Stimulated activated CD4-positive, alpha-beta T cell treated with anti-CD3 and anti-CD28 coated beads, Interleukin-4, amount 100 ng/mL, for 48 hours (primary cell): ENCODE data around the gene FUT3.

Experiments used
- DNase-seq, 2 donors: peaks; one replicate each; pipeline ENCODE4 v3.0.0-alpha.2; 2020; ENCODE audit warnings: low read depth in 2 of 2

Gene FUT3

DNA sequence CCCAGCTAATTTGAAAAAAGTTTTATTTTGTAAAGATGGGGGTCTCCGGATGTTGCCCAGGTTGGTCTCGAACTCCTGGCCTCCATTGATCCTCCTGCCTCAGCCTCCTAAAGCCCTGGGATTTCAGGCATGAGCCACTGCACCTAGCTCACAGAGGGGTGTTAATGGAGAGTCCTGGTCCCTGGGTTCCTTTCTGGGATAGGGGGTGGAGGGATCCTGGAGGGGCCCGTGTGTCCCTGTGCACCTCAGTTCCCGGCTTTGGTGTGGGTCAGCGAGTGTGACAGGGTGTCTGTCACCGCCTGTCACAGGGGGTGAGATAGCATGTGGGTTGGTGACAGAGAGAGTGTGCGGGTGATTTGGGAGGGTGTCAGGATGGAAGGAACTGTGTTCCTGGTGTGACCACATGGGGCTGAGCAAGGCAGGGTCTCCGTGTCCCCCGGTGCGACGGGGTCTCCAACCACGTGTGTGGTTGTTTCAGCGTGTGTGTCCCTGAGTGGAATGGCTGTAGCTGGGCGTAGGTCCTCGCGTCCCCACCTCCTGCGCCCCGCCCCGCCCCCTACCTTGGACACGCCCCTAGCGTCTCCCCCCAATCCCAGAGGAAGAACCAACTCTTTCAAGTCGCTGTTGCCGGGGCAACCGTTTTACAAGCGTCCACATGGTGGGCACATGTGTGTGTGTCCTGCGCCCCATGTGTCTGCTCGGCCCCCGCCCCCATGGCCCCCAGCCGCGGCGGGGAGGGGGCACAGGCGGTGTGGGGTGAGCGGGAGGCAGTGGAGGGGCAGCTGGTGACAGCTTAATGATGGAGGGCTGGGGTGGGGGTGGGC is 49.2 kb downstream of the FUT3 start:
- DNase-seq, result no peak

DNA sequence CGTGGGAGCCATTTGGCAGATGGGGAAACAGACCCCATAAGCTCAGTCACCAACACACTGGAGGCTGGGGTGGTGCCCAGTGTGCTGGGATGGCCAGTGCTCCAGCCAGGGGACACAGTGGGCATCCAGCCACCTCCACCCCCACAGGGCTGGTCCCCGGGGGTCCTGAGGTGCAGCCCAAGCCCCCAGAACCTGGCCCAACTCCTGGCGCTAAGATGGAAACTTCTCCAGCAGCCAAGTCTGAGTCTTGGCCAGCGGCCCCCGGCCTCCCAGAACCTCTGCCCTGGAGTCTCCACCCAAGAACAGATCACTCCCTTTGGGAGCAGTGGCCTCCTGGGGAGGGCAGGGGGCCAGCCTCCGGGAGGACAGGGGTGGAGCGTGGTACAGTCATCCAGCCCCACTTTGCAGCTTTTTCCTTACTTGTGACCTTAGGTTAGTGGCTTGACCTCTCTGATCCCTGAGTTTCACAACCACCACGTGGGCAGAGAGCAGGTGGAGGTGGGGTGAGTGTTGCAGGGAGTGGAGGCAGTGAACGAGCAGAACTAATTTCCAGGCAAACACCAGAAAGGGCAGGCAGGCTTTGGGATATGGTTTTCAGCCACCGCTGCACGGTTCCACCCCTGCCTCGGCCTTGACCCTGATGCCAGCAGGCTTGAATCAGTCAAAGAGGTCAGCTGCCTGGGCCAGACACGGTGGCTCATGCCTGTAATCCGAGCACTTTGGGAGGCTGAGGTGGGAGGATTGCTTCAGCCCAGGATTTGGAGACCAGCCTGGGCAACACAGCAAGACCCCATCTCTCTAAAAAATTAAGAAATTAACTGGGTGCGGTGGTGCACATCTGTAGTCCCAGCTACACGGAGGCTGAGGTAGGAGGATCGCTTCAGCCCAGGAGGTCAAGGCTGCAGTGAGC is 50.6 kb downstream of the FUT3 start:
- no peak for DNase-seq

DNA sequence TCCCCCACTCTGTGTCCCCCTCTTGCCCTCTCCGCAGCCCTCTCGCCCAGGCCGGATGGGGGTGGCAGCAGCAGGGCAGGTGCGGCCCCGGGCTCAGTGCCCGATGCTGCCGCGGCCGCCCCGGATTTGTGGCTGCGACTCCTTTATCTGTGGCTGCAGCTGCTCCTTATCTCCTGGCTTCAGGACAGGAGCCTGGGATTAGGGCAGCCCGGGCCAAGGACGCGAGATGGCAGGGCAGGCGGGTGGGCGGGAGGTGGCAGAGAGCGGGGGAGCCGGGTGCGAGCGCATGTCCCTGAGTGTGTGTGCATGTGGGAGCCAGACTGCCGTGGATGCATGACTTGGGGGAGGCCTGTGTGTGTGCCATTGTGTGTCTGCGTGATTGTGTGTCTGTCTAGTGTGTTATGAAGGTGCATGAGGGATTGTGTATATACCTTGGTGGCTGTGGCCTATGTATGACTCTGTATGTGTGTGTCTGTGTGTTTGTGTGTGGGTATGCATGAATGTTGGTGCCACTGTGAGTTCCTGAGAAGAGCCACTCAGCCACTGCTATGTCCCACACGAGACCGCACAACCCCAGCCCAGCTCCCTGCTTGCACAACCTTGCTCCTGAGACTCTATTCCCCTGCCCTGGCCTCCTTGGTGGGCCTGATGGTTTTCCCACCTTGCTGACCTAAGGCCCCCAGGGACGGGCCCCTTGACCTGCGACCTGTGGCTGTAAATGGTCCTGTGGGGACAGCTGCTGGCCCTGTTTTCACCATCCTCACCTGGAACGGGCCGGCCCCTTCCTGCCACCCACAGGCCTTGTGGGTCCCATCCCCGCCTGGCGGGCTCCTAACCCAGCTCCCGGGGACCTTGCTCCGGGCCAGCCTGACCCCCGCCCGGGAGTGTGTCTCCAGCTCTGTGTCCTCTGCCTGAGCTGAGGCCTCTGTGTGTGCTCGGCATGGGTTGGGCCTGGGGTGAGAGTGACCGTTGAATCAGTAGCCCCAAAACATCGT is 51.7 kb downstream of the FUT3 start:
- no peak for DNase-seq

DNA sequence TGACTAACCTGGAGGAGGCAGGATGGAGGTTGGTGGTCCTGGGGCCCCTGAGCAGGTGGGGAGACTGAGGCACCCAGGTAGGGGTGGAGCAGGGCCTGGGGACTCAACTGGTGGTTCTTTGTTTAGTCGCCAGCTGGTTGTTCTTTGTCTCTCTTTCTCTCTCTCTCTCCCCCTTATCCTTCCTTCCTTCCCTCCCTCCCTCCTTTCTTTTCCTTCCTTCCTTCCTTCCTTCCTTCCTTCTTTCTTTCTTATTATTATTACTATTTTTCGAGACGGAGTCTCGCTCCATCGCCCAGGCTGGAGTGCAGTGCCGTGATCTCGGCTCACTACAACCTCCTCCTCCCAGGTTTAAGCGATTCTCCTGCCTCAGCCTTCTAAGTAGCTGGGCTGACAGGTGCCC is 53.0 kb downstream of the FUT3 start:
- DNase-seq, result no peak

DNA sequence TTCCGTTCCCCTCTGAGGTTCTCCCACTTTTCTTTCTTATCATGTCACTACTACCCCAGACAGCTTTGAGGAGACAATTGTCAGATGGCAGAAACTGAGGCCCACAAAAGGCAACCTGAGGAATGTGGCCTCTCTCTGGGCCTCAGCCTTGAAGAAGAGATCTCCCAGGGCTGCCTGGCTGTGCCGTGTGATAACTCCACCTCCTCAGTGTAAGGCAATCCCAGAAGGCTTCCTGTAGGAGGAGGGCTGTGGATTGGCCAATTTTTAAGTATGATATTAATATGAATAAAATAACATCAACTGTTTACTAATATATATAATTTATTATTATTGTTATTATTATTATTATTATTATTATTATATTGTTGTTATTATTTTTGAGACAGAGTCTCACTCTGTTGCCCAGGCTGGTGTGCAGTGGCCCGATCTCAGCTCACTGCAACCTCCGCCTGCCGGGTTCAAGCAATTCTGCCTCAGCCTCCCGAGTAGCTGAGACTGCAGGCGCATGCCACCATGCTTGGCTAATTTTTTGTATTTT is 55.8 kb downstream of the FUT3 start:
- no peak for DNase-seq

DNA sequence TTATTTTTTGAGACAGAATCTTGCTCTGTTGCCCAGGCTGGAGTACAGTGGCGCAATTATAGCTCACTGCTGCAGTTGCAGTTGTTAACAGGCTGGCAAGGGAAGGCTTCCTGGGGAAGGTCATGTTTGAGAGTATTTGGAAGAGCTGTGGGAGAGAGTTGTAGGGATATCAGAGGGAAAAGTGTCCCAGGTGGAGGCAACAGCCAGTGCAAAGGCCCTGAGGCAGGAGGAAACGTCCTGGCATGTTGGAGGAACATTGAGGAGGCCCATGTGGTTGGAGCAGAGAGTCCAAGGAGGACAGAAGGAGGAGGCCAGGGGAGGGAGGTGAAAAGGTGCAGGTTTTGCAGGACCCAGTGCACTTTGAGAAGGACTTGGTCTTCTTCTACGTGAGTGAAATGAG is 58.1 kb downstream of the FUT3 start:
- DNase-seq, result no peak
